Stomach (tissue), 4 donors: ENCODE data around the gene NUP85.

Experiments
- EP300 ChIP-seq: sonication (generic); formaldehyde crosslinking; IDR thresholded peaks from one replicate; pipeline ENCODE4 v1.6.1; 2017; ENCODE audit warnings: antibody characterized with exemption
- POLR2A ChIP-seq, 4 donors: fragments of 450-650 bp; IDR thresholded peaks; one replicate each; pipeline ENCODE4 v1.6.1; 2016; ENCODE audit warnings: antibody characterized with exemption in 4 of 4, control low read depth in 2 of 4, mild to moderate bottlenecking in 1 of 4, moderate library complexity in 1 of 4
- POLR2AphosphoS5 ChIP-seq, 3 donors: sonication (generic); formaldehyde crosslinking; IDR thresholded peaks; one replicate each; pipeline ENCODE4 v1.6.1; 2016; ENCODE audit warnings: antibody characterized with exemption in 3 of 3
- TF ChIP-seq, protein P1 (sequence below), 7 experiments: fragments of 450-650 bp in 4 of 7; fragments of 200-600 bp in 3 of 7; sonication (generic) in 3 of 7; IDR thresholded peaks; one replicate each; pipeline ENCODE4 v1.5.1; 2016 to 2019; ENCODE audit warnings: antibody characterized with exemption in 7 of 7, control low read depth in 2 of 7, mild to moderate bottlenecking in 1 of 7

DNA sequence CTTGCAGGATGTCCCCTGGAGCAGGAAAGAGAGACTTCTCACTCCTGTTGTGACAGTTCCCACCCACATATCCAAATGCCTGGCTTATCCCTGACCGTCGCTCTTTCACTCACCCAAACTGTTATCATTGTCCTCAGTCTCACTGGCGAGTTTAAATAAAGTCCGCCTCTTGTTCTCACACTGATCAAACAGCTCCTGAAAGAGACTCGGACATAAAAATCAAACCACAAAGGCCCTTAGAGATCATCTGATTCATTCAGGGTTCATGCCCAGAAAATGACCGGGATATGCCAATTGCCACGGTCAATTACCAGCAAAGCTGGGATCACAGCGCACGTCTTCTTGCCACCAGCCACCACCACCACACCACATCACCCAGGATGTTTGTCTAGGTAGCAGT lies 36.0 kb downstream of the NUP85 start:
- TF ChIP-seq POLR2AphosphoS5 (IDR thresholded peaks at IDR 0.05) (no peak), POLR2A (IDR thresholded peaks at IDR 0.05) (no peak), EP300 (no peak)
- TF ChIP-seq, protein P1, sequence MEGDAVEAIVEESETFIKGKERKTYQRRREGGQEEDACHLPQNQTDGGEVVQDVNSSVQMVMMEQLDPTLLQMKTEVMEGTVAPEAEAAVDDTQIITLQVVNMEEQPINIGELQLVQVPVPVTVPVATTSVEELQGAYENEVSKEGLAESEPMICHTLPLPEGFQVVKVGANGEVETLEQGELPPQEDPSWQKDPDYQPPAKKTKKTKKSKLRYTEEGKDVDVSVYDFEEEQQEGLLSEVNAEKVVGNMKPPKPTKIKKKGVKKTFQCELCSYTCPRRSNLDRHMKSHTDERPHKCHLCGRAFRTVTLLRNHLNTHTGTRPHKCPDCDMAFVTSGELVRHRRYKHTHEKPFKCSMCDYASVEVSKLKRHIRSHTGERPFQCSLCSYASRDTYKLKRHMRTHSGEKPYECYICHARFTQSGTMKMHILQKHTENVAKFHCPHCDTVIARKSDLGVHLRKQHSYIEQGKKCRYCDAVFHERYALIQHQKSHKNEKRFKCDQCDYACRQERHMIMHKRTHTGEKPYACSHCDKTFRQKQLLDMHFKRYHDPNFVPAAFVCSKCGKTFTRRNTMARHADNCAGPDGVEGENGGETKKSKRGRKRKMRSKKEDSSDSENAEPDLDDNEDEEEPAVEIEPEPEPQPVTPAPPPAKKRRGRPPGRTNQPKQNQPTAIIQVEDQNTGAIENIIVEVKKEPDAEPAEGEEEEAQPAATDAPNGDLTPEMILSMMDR (IDR thresholded peaks at IDR 0.05) = no peak
